HL-60 (cell line): ENCODE results near the gene IFI6.

Experiments
- REST ChIP-seq: IDR thresholded peaks from 2 replicates; pipeline ENCODE4 v1.6.1; 2012; ENCODE audit warnings: low read depth; ENCODE audit not compliant: insufficient replicate concordance
- TF ChIP-seq, protein P1 (sequence below): IDR thresholded peaks from one replicate; pipeline ENCODE4 v1.5.1; 2011; ENCODE audit warnings: low read length, control low read depth, inconsistent platforms; ENCODE audit not compliant: insufficient read depth

- TF ChIP-seq, protein P1, sequence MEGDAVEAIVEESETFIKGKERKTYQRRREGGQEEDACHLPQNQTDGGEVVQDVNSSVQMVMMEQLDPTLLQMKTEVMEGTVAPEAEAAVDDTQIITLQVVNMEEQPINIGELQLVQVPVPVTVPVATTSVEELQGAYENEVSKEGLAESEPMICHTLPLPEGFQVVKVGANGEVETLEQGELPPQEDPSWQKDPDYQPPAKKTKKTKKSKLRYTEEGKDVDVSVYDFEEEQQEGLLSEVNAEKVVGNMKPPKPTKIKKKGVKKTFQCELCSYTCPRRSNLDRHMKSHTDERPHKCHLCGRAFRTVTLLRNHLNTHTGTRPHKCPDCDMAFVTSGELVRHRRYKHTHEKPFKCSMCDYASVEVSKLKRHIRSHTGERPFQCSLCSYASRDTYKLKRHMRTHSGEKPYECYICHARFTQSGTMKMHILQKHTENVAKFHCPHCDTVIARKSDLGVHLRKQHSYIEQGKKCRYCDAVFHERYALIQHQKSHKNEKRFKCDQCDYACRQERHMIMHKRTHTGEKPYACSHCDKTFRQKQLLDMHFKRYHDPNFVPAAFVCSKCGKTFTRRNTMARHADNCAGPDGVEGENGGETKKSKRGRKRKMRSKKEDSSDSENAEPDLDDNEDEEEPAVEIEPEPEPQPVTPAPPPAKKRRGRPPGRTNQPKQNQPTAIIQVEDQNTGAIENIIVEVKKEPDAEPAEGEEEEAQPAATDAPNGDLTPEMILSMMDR: no peak
- no peak for TF ChIP-seq REST
These were observed 33.0 kb upstream of the IFI6 start for GRCh38 chr1:27704958-27705357.
